Activated T-helper 1 cell treated with anti-CD3 and anti-CD28 coated beads, Interleukin-2, amount 50 U/mL, for 16 hours (primary cell): ENCODE data around the gene ICAM3.
"Not testable (repeated sequence)": the region's sequence is repeated elsewhere in the genome, so short reads cannot be mapped to it uniquely, and the experiment has no call there.

Experiments used
- DNase-seq, 2 donors: peaks; one replicate each; pipeline ENCODE4 v3.0.0-alpha.2; 2020; ENCODE audit warnings: low read depth in 1 of 2, low spot score in 1 of 2

The ICAM3 gene

GRCh38 chr19:10346509-10346908 is 7.1 kb upstream of the ICAM3 start:
- DNase-seq: no peak

- no peak for DNase-seq
Measured at GRCh38 chr19:10344780-10345179, 5.4 kb upstream of the ICAM3 start.

- no peak for DNase-seq
Measured at GRCh38 chr19:10343495-10343894, 4.1 kb upstream of the ICAM3 start.

GRCh38 chr19:10339977-10340376 is 553 bp upstream of the ICAM3 start:
- no peak for DNase-seq

- DNase-seq: no peak
Measured at GRCh38 chr19:10338940-10339339, 484 bp downstream of the ICAM3 start.

- DNase-seq: not testable (repeated sequence)
Measured at GRCh38 chr19:10336725-10337124, 2.7 kb downstream of the ICAM3 start.

GRCh38 chr19:10335352-10335985 is 4.0 kb downstream of the ICAM3 start:
- DNase-seq: no peak

- DNase-seq: no peak
Measured at GRCh38 chr19:10334588-10335351, 4.7 kb downstream of the ICAM3 start.

GRCh38 chr19:10333758-10334587 is 5.5 kb downstream of the ICAM3 start:
- DNase-seq: no peak

- DNase-seq: peak; percentile 95 to 96
Measured at GRCh38 chr19:10332965-10333757, 6.3 kb downstream of the ICAM3 start, which contains the start of gene RAVER1. Gene RAVER1, minus strand, starts transcription at chr19:10333529. Its CDS starts 22 bp downstream, at chr19:10333507.

- DNase-seq: no peak
Measured at GRCh38 chr19:10332158-10332964, 7.1 kb downstream of the ICAM3 start.

GRCh38 chr19:10329555-10329954 is 9.9 kb downstream of the ICAM3 start:
- DNase-seq: no peak

GRCh38 chr19:10328558-10329429 is 10.6 kb downstream of the ICAM3 start:
- no peak for DNase-seq

GRCh38 chr19:10327793-10328192 is 11.6 kb downstream of the ICAM3 start:
- DNase-seq: no peak

- DNase-seq: no peak
Measured at GRCh38 chr19:10325732-10326131, 13.7 kb downstream of the ICAM3 start.

- no peak for DNase-seq
Measured at GRCh38 chr19:10321874-10322835, 17.3 kb downstream of the ICAM3 start.

GRCh38 chr19:10321417-10321797 is 18.0 kb downstream of the ICAM3 start:
- no peak for DNase-seq
